ENCODE data around the gene GZMA. TPM values are rescaled to one million over a fixed set of nuclear protein-coding genes. Genes with fewer than 3 reads are reported as not detected.

The GZMA gene
- polyA plus RNA-seq, 1 experiment: not detected

GRCh38 chr5:55064523-55064922 is 37.9 kb upstream of the GZMA start:
- Histone ChIP-seq H3K4me3 (ENCODE audit: low read depth, low read length) (no peak overlapping the region), H3K27me3 (ENCODE audit: control insufficient read depth, insufficient read depth, low read length) (no peaks in the 10 kb centered on the region), H3K36me3 (ENCODE audit: control insufficient read depth, insufficient read depth, low read length) (no peaks in the 10 kb centered on the region)
- POLR2A ChIA-PET: no interaction called here
- TF ChIP-seq CTCF (IDR thresholded peaks at IDR 0.05; ENCODE audit: insufficient read depth, low read depth, low read length): no peak
- DNase-seq (ENCODE audit: low read depth): no peak
- CTCF ChIA-PET: no interaction called here

GRCh38 chr5:55066277-55066676 is 36.2 kb upstream of the GZMA start:
- Histone ChIP-seq H3K4me3 (ENCODE audit: low read depth, low read length) (no peak overlapping the region), H3K36me3 (ENCODE audit: control insufficient read depth, insufficient read depth, low read length) (no peaks in the 10 kb centered on the region), H3K27me3 (ENCODE audit: control insufficient read depth, insufficient read depth, low read length) (no peaks in the 10 kb centered on the region)
- TF ChIP-seq CTCF (IDR thresholded peaks at IDR 0.05; ENCODE audit: insufficient read depth, low read depth, low read length): no peak
- CTCF ChIA-PET: interaction anchor here (1.5 kb wide), 1 partner anchor 8 kb away, joined by 3 read pairs; no protein-coding TSS in a partner anchor
- POLR2A ChIA-PET: no interaction called here
- no peak for DNase-seq (ENCODE audit: low read depth)

- no peak for DNase-seq (ENCODE audit: low read depth)
- POLR2A ChIA-PET: no interaction called here
- Histone ChIP-seq H3K4me3 (ENCODE audit: low read depth, low read length) (no peak overlapping the region), H3K27me3 (ENCODE audit: control insufficient read depth, insufficient read depth, low read length) (no peaks in the 10 kb centered on the region), H3K36me3 (ENCODE audit: control insufficient read depth, insufficient read depth, low read length) (no peaks in the 10 kb centered on the region)
- CTCF ChIA-PET: interaction anchor here (1.3 kb wide), 1 partner anchor 23 kb away, joined by 3 read pairs; no protein-coding TSS in a partner anchor
- no peak for TF ChIP-seq CTCF (IDR thresholded peaks at IDR 0.05; ENCODE audit: insufficient read depth, low read depth, low read length)
Measured at GRCh38 chr5:55070968-55071367, 31.5 kb upstream of the GZMA start.

- ChIA-PET POLR2A (no interaction called here), CTCF (no interaction called here)
- Histone ChIP-seq H3K27me3 (ENCODE audit: control insufficient read depth, insufficient read depth, low read length) (no peaks in the 10 kb centered on the region), H3K36me3 (ENCODE audit: control insufficient read depth, insufficient read depth, low read length) (no peaks in the 10 kb centered on the region), H3K4me3 (ENCODE audit: low read depth, low read length) (no peak overlapping the region)
- no peak for TF ChIP-seq CTCF (IDR thresholded peaks at IDR 0.05; ENCODE audit: insufficient read depth, low read depth, low read length)
- DNase-seq (ENCODE audit: low read depth): no peak
Measured at GRCh38 chr5:55071413-55071812, 31.0 kb upstream of the GZMA start.

GRCh38 chr5:55072666-55073065 is 29.8 kb upstream of the GZMA start:
- ChIA-PET POLR2A (no interaction called here), CTCF (interaction anchor here (1.8 kb wide), 1 partner anchor 128 kb away, joined by 6 read pairs; no protein-coding TSS in a partner anchor)
- no peak for TF ChIP-seq CTCF (IDR thresholded peaks at IDR 0.05; ENCODE audit: insufficient read depth, low read depth, low read length)
- Histone ChIP-seq H3K4me3 (ENCODE audit: low read depth, low read length) (no peak overlapping the region), H3K27me3 (ENCODE audit: control insufficient read depth, insufficient read depth, low read length) (no peaks in the 10 kb centered on the region), H3K36me3 (ENCODE audit: control insufficient read depth, insufficient read depth, low read length) (no peaks in the 10 kb centered on the region)
- no peak for DNase-seq (ENCODE audit: low read depth)
